Stimulated activated naive CD8-positive, alpha-beta T cell treated with anti-CD3 and anti-CD28 coated beads, Interleukin-15, amount 100 ng/mL, for 72 hours (primary cell): Measurements from ENCODE around the gene TADA2B.

Experiments used
- ATAC-seq: fragments of 150-1000 bp; cut with Tn5 transposase; 2 replicates; pipeline ENCODE4 v1.10.0; 2021; ENCODE audit warnings: mild to moderate bottlenecking, moderate library complexity
- DNase-seq, 2 donors: peaks; one replicate each; pipeline ENCODE4 v3.0.0; 2021 to 2022
- H3K27ac Mint-ChIP-seq, 2 donors: one replicate each; pipeline ENCODE4 v1.8.0; 2022; ENCODE audit warnings: mild to moderate bottlenecking in 2 of 2, mixed read lengths in 2 of 2, moderate library complexity in 2 of 2
- H3K27me3 Mint-ChIP-seq: one replicate; pipeline ENCODE4 v1.8.0; 2022; ENCODE audit warnings: mixed read lengths
- H3K4me1 Mint-ChIP-seq: one replicate; pipeline ENCODE4 v1.8.0; 2022; ENCODE audit warnings: mild to moderate bottlenecking, mixed read lengths
- H3K4me3 Mint-ChIP-seq, 2 donors: one replicate each; pipeline ENCODE4 v1.8.0; 2022; ENCODE audit warnings: mild to moderate bottlenecking in 2 of 2, mixed read lengths in 2 of 2, moderate library complexity in 1 of 2
- H3K9me3 Mint-ChIP-seq, 2 donors: one replicate each; pipeline ENCODE4 v1.8.0; 2022; ENCODE audit warnings: mixed read lengths in 2 of 2

The TADA2B gene

GRCh38 chr4:7055990-7056325 is 12.8 kb downstream of the TADA2B start:
- H3K9me3 Mint-ChIP-seq, result no peaks in the 10 kb centered on the region
- peaks cover 32% of the 10 kb centered on the region for H3K4me1 Mint-ChIP-seq
- no peak overlapping the region for H3K27ac Mint-ChIP-seq
- ATAC-seq (no peak), DNase-seq (no peak)
- H3K4me3 Mint-ChIP-seq, result no peak overlapping the region
- no peaks in the 10 kb centered on the region for H3K27me3 Mint-ChIP-seq

DNA sequence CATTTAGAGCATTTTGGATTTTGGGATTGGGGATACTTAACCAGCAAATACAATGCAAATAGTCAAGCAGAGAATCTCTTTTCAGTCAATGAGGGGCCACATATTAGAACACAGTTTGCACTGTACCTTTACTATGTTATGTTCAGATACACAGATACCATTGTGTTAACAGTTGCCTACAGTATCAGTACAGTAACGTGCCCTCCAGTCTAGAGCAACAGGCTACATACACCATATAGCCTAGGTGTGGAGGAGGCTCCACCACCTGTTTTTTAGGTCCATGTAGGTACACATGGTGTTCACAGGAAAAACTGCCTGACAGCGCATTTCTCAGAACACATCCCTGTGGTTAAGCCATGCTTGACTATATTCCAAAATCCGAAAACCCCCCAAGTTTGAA is 15.6 kb downstream of the TADA2B start:
- Mint-ChIP-seq H3K27ac (peak overlapping the region in 1 of 2 donors; percentile 27), H3K9me3 (no peaks in the 10 kb centered on the region), H3K4me3 (no peak overlapping the region), H3K4me1 (peaks cover 24% of the 10 kb centered on the region), H3K27me3 (no peaks in the 10 kb centered on the region)
- ATAC-seq (no peak), DNase-seq (no peak)

DNA sequence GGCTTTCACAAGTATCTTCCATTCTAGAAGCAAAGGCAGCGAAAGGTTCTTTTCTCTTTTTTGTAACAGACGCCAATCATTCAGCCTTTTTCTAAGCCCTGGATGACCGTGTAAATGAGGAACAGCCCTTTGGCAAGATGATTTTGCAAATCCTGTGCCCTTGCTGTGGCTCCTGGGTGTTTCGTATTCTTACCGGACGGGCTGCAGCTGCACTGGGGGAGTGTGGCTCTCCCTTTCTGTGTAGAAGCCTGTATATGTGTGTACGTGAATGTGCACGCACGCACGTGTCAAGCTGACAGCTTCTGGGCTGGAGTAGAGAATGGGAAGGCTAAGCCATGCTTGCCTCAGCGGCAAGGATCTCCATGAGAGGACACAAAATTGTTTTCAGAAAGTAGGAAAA is 16.5 kb downstream of the TADA2B start:
- H3K9me3 Mint-ChIP-seq, result no peaks in the 10 kb centered on the region
- H3K27ac Mint-ChIP-seq, result no peak overlapping the region
- H3K4me3 Mint-ChIP-seq, result no peak overlapping the region
- ATAC-seq, result no peak
- no peak for DNase-seq
- peaks cover 31% of the 10 kb centered on the region for H3K4me1 Mint-ChIP-seq
- no peaks in the 10 kb centered on the region for H3K27me3 Mint-ChIP-seq

GRCh38 chr4:7060346-7061150 is 17.4 kb downstream of the TADA2B start:
- no peaks in the 10 kb centered on the region for H3K9me3 Mint-ChIP-seq
- DNase-seq (no peak), ATAC-seq (no peak)
- H3K27me3 Mint-ChIP-seq, result no peaks in the 10 kb centered on the region
- H3K4me3 Mint-ChIP-seq, result no peak overlapping the region
- H3K27ac Mint-ChIP-seq, result no peak overlapping the region
- peaks cover 40% of the 10 kb centered on the region for H3K4me1 Mint-ChIP-seq

DNA sequence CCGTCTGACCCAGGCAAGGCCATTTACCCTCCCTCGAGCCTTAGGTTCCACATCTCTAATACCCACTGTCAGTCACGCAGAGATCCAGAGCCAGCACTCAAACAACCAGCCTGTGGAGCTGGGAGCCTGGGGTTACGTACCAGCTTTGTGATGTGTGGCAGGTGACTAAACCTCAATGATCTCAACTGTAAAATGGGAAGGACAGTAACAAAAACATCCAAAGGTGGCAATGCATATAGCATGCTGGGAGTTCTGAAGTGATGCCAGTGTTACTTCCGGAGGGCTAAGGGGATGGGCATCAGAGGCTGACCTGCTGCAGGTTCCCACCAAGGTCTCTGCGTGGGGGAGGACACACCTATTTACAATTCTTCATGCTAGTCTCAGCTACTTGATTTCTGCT is 18.6 kb downstream of the TADA2B start:
- no peak overlapping the region for H3K4me3 Mint-ChIP-seq
- H3K27me3 Mint-ChIP-seq, result no peaks in the 10 kb centered on the region
- H3K27ac Mint-ChIP-seq, result peak overlapping the region in 1 of 2 donors; percentile 41
- ATAC-seq, result no peak
- no peak for DNase-seq
- H3K4me1 Mint-ChIP-seq, result peaks cover 52% of the 10 kb centered on the region
- no peaks in the 10 kb centered on the region for H3K9me3 Mint-ChIP-seq

GRCh38 chr4:7062816-7063215 is 19.6 kb downstream of the TADA2B start:
- Mint-ChIP-seq H3K9me3 (no peaks in the 10 kb centered on the region), H3K27me3 (no peaks in the 10 kb centered on the region), H3K27ac (peak overlapping the region in 1 of 2 donors; percentile 83), H3K4me3 (no peak overlapping the region), H3K4me1 (peaks cover 59% of the 10 kb centered on the region)
- ATAC-seq (no peak), DNase-seq (no peak)

DNA sequence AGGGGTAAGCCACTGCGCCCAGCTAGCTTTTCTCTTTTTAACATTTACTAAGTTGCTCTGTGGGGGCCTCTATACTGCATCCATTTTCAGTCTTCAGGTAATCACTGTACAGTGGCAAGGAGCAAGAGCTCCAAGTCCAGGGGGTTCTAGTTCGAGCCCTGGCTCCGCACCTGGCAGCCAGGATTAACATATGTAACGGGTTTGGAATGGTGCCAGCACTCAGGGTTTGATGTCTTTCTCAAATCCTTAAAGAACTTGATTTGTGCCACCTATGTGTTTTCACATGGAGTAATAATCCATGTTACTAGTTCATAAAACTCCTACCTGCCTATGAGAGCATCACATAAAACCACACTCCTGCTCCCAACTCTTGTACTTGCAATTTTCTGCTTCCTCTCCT is 20.2 kb downstream of the TADA2B start:
- no peak overlapping the region for H3K4me3 Mint-ChIP-seq
- H3K4me1 Mint-ChIP-seq, result peaks cover 58% of the 10 kb centered on the region
- H3K27ac Mint-ChIP-seq, result peak overlapping the region in 1 of 2 donors; percentile 83

DNA sequence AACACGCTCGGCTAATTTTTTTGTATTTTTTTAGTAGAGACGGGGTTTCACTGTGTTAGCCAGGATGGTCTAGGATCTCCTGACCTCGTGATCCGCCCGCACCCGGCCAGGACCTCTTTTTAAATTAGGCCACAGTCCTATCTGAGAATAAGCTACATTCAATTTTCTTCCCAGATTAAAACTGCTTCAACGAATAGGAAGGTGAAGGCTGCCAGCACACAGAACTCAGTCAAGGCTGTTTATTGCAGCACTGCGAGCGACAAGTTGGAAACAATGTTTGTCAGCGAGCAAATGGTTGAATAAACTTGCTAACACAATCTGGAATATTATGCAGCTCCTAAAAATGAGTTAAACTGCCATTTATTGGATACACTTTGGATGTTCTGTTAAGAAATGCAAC is 22.8 kb downstream of the TADA2B start:
- Mint-ChIP-seq H3K27me3 (peaks cover 5% of the 10 kb centered on the region), H3K4me1 (peaks cover 73% of the 10 kb centered on the region), H3K4me3 (peak overlapping the region; percentile 95 to 98), H3K9me3 (no peaks in the 10 kb centered on the region), H3K27ac (peak overlapping the region; percentile 63 to 93)
- ATAC-seq, result no peak
- DNase-seq, result no peak

More for the DNA sequence above, 20.2 kb downstream of the TADA2B start:
- H3K27me3 Mint-ChIP-seq, result no peaks in the 10 kb centered on the region
- ATAC-seq (no peak), DNase-seq (no peak)
- no peaks in the 10 kb centered on the region for H3K9me3 Mint-ChIP-seq

DNA sequence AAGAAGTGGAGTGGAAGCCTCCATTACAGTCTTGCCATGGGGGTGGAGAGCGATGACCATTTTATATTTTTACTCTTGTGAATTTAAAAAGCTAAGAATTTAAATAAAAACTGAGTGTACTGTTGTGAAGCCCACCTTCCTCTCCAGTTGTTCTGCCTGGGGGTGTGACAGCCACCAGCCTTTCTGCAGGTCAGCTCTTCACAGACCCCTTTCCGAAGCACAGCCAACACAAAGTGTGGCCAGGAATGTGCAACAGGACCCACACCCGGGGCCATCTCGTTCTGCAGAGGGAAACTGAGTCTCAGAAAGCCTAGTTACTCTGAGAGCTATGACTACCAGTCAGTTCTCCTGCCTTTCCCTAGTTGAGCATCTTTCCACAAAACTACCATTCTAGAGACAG is 23.3 kb downstream of the TADA2B start:
- H3K27ac Mint-ChIP-seq, result peak overlapping the region; percentile 93 to 98

GRCh38 chr4:7067126-7067451 is 23.9 kb downstream of the TADA2B start:
- ATAC-seq (no peak), DNase-seq (no peak)
- peaks cover 68% of the 10 kb centered on the region for H3K4me1 Mint-ChIP-seq
- no peaks in the 10 kb centered on the region for H3K9me3 Mint-ChIP-seq
- peak overlapping the region; percentile 95 to 98 for H3K4me3 Mint-ChIP-seq
- H3K27ac Mint-ChIP-seq, result peak overlapping the region; percentile 93 to 98
- peaks cover 7% of the 10 kb centered on the region for H3K27me3 Mint-ChIP-seq

More for the DNA sequence above, 23.3 kb downstream of the TADA2B start:
- H3K9me3 Mint-ChIP-seq, result no peaks in the 10 kb centered on the region
- peak overlapping the region; percentile 95 to 98 for H3K4me3 Mint-ChIP-seq
- peaks cover 7% of the 10 kb centered on the region for H3K27me3 Mint-ChIP-seq
- DNase-seq (no peak), ATAC-seq (no peak)
- H3K4me1 Mint-ChIP-seq, result peaks cover 69% of the 10 kb centered on the region

DNA sequence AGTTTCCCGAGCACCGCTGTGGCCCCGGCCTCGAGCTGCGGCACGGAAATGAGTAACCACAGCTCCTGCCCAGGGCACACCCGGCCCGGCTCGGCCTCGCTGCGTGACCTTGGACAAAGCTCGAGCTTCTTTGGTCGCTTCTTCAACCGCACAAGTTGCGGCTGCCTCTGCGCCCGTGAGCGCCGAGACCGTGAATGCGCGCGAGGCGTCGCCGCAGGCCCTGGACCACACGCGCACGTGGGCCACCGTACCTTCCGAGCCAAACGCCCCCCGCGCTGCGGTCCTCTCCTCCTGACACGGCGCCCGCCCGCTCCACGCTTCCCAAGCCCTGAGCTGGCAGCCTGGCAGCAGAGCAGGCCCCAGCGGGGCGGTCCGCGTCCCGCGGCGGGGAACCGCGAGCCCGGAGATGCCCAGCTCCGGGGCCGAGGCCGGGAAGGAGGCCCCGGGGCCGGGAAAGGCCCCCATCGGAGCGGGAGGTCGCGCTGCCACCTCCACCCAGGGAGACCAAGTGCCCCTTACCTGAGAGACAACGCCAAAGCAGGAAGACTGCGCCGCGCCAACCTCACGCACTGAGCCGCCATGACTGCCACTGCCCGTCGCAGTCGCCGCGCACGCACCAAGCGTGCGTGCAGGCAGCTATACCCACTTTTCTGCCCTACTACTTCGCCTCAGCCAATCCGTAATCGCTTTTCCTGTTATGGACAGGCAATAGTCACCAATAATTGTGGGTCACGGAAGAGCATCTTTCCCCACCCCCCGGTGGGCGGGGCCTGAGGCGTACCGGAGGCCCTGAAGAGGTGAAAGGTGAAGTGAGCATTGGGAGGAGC is 24.5 kb downstream of the TADA2B start, which contains the start of gene GRPEL1:
GRPEL1 (minus strand) TSS at position 613 of the 827 bp plus-strand sequence; CDS start at position 581, 32 bp downstream.
- peak; percentile 100 for DNase-seq
- H3K4me1 Mint-ChIP-seq, result peaks cover 68% of the 10 kb centered on the region
- peak; percentile 95 for ATAC-seq
- H3K27me3 Mint-ChIP-seq, result peaks cover 7% of the 10 kb centered on the region
- H3K9me3 Mint-ChIP-seq, result no peaks in the 10 kb centered on the region
- H3K27ac Mint-ChIP-seq, result peak within 1 kb of the TSS; percentile 97 to 98
- peak within 1 kb of the TSS; percentile 95 to 98 for H3K4me3 Mint-ChIP-seq

DNA sequence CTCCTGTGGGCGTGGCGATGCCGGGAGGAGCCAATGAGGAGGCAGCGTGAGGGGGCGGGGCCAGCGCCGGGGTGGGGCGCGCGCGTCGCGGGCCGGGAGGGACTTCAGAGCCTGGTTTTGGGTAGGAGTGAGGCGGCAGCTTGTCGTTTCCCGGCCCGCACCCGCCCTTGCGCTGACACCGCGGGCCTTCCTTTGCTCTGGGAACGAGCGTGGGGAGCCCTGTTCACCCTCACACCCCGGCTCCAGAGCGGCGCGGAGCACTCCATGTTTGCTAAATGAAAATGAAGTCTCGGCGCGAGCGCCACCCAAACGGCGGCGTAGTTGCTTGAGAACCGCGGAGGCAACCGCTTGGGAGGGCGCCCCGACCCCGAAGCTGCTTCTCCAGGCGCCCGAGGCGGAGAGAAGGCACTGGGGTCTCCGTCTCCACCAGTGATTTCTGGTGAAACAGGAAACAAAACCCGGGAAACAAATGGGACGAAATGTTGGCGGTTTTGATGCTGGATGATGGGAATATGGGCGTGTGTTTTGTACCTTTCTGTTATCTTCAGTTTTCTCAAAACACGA is 25.2 kb downstream of the TADA2B start:
- DNase-seq (no peak), ATAC-seq (no peak)
- Mint-ChIP-seq H3K27me3 (peaks cover 7% of the 10 kb centered on the region), H3K9me3 (no peaks in the 10 kb centered on the region), H3K27ac (peak overlapping the region; percentile 97 to 98), H3K4me3 (peak overlapping the region; percentile 95 to 98), H3K4me1 (peaks cover 64% of the 10 kb centered on the region)

GRCh38 chr4:7068883-7069282 is 25.7 kb downstream of the TADA2B start:
- H3K4me1 Mint-ChIP-seq, result peaks cover 59% of the 10 kb centered on the region
- no peaks in the 10 kb centered on the region for H3K9me3 Mint-ChIP-seq
- ATAC-seq (no peak), DNase-seq (peak in 1 of 2 donors; percentile 21)
- H3K27me3 Mint-ChIP-seq, result peaks cover 7% of the 10 kb centered on the region
- H3K27ac Mint-ChIP-seq, result peak overlapping the region; percentile 97 to 98
- peak overlapping the region; percentile 95 to 98 for H3K4me3 Mint-ChIP-seq

- Mint-ChIP-seq H3K27ac (no peak overlapping the region), H3K9me3 (no peaks in the 10 kb centered on the region), H3K27me3 (peaks cover 7% of the 10 kb centered on the region), H3K4me1 (peaks cover 40% of the 10 kb centered on the region), H3K4me3 (peak overlapping the region in 1 of 2 donors; percentile 30)
- DNase-seq (peak; percentile 84 to 86), ATAC-seq (peak; percentile 60)
Measured at GRCh38 chr4:7070729-7071511, 27.7 kb downstream of the TADA2B start.

DNA sequence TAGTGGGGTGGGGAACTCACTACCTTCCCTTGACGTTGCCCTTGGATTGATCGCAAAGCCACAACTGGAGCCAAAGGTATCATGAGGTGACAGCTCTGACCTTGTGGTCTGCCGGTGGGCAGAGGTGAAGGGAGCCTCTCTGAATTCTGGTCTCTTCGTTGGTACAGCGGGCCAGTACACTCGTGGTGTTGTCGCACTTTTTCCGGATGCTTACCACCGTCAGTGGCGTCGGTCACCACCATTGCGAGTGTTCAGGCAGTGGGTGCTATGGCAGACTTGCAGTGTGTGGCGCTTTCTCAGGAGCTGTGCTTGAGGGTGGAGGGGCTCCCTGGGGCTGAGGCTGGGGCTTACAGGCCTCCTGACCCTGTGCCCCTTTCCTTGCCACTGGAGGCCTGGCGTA is 29.9 kb downstream of the TADA2B start:
- H3K9me3 Mint-ChIP-seq, result no peaks in the 10 kb centered on the region
- ATAC-seq (no peak), DNase-seq (no peak)
- peaks cover 25% of the 10 kb centered on the region for H3K4me1 Mint-ChIP-seq
- H3K27me3 Mint-ChIP-seq, result peaks cover 7% of the 10 kb centered on the region
- no peak overlapping the region for H3K27ac Mint-ChIP-seq
- H3K4me3 Mint-ChIP-seq, result no peak overlapping the region
